HL-60 (cell line): ENCODE results near the gene SLC25A21.

ENCODE experiments used
- GABPA ChIP-seq: IDR thresholded peaks from 2 replicates; pipeline ENCODE4 v1.6.1; 2012; ENCODE audit warnings: low read depth
- POLR2AphosphoS5 ChIP-seq: IDR thresholded peaks from 2 replicates; pipeline ENCODE4 v1.6.1; 2012; ENCODE audit warnings: low read depth
- SPI1 ChIP-seq: IDR thresholded peaks from 2 replicates; pipeline ENCODE4 v1.6.1; 2012; ENCODE audit warnings: low read depth, mild to moderate bottlenecking, borderline replicate concordance
- TF ChIP-seq, protein P1 (sequence below): IDR thresholded peaks from one replicate; pipeline ENCODE4 v1.5.1; 2011; ENCODE audit warnings: low read length, control low read depth, inconsistent platforms; ENCODE audit not compliant: insufficient read depth
- TF ChIP-seq, protein P2 (sequence below): IDR thresholded peaks from 2 replicates; pipeline ENCODE4 v1.6.1; 2012; ENCODE audit warnings: low read depth; ENCODE audit not compliant: insufficient replicate concordance

DNA sequence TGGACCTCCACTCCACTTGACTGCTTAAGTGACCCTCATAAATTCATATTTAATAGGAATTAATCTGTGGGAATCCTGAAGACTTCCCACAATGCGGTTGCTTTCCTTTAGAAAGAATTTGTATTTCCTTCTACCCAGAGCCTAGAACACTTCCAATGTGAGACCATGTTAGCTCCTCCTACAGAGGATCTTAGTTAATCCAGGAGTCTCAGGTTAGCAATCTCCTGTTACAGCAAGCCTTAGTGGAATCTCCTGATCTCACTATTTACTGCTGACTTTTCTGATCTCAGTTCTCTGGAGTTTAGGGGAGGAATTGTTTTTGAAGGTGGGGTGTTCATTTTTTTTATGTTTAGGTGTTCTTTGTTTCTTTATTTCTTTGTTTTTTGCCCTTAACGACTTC, 186.0 kb downstream of the SLC25A21 start:
- TF ChIP-seq, protein P1, sequence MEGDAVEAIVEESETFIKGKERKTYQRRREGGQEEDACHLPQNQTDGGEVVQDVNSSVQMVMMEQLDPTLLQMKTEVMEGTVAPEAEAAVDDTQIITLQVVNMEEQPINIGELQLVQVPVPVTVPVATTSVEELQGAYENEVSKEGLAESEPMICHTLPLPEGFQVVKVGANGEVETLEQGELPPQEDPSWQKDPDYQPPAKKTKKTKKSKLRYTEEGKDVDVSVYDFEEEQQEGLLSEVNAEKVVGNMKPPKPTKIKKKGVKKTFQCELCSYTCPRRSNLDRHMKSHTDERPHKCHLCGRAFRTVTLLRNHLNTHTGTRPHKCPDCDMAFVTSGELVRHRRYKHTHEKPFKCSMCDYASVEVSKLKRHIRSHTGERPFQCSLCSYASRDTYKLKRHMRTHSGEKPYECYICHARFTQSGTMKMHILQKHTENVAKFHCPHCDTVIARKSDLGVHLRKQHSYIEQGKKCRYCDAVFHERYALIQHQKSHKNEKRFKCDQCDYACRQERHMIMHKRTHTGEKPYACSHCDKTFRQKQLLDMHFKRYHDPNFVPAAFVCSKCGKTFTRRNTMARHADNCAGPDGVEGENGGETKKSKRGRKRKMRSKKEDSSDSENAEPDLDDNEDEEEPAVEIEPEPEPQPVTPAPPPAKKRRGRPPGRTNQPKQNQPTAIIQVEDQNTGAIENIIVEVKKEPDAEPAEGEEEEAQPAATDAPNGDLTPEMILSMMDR, result no peak
- no peak for TF ChIP-seq POLR2AphosphoS5
- TF ChIP-seq SPI1, result no peak
- TF ChIP-seq, protein P2, sequence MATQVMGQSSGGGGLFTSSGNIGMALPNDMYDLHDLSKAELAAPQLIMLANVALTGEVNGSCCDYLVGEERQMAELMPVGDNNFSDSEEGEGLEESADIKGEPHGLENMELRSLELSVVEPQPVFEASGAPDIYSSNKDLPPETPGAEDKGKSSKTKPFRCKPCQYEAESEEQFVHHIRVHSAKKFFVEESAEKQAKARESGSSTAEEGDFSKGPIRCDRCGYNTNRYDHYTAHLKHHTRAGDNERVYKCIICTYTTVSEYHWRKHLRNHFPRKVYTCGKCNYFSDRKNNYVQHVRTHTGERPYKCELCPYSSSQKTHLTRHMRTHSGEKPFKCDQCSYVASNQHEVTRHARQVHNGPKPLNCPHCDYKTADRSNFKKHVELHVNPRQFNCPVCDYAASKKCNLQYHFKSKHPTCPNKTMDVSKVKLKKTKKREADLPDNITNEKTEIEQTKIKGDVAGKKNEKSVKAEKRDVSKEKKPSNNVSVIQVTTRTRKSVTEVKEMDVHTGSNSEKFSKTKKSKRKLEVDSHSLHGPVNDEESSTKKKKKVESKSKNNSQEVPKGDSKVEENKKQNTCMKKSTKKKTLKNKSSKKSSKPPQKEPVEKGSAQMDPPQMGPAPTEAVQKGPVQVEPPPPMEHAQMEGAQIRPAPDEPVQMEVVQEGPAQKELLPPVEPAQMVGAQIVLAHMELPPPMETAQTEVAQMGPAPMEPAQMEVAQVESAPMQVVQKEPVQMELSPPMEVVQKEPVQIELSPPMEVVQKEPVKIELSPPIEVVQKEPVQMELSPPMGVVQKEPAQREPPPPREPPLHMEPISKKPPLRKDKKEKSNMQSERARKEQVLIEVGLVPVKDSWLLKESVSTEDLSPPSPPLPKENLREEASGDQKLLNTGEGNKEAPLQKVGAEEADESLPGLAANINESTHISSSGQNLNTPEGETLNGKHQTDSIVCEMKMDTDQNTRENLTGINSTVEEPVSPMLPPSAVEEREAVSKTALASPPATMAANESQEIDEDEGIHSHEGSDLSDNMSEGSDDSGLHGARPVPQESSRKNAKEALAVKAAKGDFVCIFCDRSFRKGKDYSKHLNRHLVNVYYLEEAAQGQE, result no peak
- TF ChIP-seq GABPA, result no peak
